ENCODE data around the gene DNAJB9.

DNAJB9 gene

GRCh38 chr7:108526768-108527017 lies 43.0 kb upstream of the DNAJB9 start:
- Histone ChIP-seq H3K27me3 (ENCODE audit: insufficient read depth, poor library complexity, severe bottlenecking) (no peaks in the 10 kb centered on the region), H3K36me3 (ENCODE audit: low read depth) (no peaks in the 10 kb centered on the region), H3K4me3 (ENCODE audit: severe bottlenecking) (peak overlapping the region; percentile 63), H3K27ac (ENCODE audit: poor library complexity, severe bottlenecking) (peak overlapping the region; percentile 75), H3K4me1 (ENCODE audit: insufficient read depth, poor library complexity, severe bottlenecking) (peaks cover 24% of the 10 kb centered on the region), H3K9me3 (ENCODE audit: severe bottlenecking) (no peaks in the 10 kb centered on the region)
- DNase-seq (ENCODE audit: low spot score) = no peak
- no peak for TF ChIP-seq CTCF (IDR thresholded peaks at IDR 0.05; ENCODE audit: poor library complexity, severe bottlenecking)
- ATAC-seq (ENCODE audit: low read depth) = no peak

- Histone ChIP-seq H3K27me3 (ENCODE audit: insufficient read depth, poor library complexity, severe bottlenecking) (no peaks in the 10 kb centered on the region), H3K4me3 (ENCODE audit: severe bottlenecking) (no peak overlapping the region), H3K36me3 (ENCODE audit: low read depth) (no peaks in the 10 kb centered on the region), H3K27ac (ENCODE audit: poor library complexity, severe bottlenecking) (peak overlapping the region; percentile 75), H3K9me3 (ENCODE audit: severe bottlenecking) (no peaks in the 10 kb centered on the region), H3K4me1 (ENCODE audit: insufficient read depth, poor library complexity, severe bottlenecking) (peaks cover 24% of the 10 kb centered on the region)
- TF ChIP-seq CTCF (IDR thresholded peaks at IDR 0.05; ENCODE audit: poor library complexity, severe bottlenecking) = no peak
- no peak for DNase-seq (ENCODE audit: low spot score)
- ATAC-seq (ENCODE audit: low read depth) = peak; percentile 37
Measured at GRCh38 chr7:108528183-108528712, 41.4 kb upstream of the DNAJB9 start.

- H3K36me3 ChIP-seq (ENCODE audit: low read depth) = no peaks in the 10 kb centered on the region
- H3K4me3 ChIP-seq (ENCODE audit: severe bottlenecking) = no peak overlapping the region
- no peaks in the 10 kb centered on the region for H3K9me3 ChIP-seq (ENCODE audit: severe bottlenecking)
- H3K4me1 ChIP-seq (ENCODE audit: insufficient read depth, poor library complexity, severe bottlenecking) = peaks cover 24% of the 10 kb centered on the region
- no peak for TF ChIP-seq CTCF (IDR thresholded peaks at IDR 0.05; ENCODE audit: poor library complexity, severe bottlenecking)
- H3K27ac ChIP-seq (ENCODE audit: poor library complexity, severe bottlenecking) = no peak overlapping the region
- DNase-seq (ENCODE audit: low spot score) = no peak
- no peaks in the 10 kb centered on the region for H3K27me3 ChIP-seq (ENCODE audit: insufficient read depth, poor library complexity, severe bottlenecking)
- no peak for ATAC-seq (ENCODE audit: low read depth)
Measured at GRCh38 chr7:108529341-108529740, 40.3 kb upstream of the DNAJB9 start.

- no peak for TF ChIP-seq CTCF (IDR thresholded peaks at IDR 0.05; ENCODE audit: poor library complexity, severe bottlenecking)
- H3K36me3 ChIP-seq (ENCODE audit: low read depth) = no peaks in the 10 kb centered on the region
- DNase-seq (ENCODE audit: low spot score) (no peak), ATAC-seq (ENCODE audit: low read depth) (no peak)
- H3K27ac ChIP-seq (ENCODE audit: poor library complexity, severe bottlenecking) = no peak overlapping the region
- H3K4me3 ChIP-seq (ENCODE audit: severe bottlenecking) = no peak overlapping the region
- no peaks in the 10 kb centered on the region for H3K9me3 ChIP-seq (ENCODE audit: severe bottlenecking)
- H3K27me3 ChIP-seq (ENCODE audit: insufficient read depth, poor library complexity, severe bottlenecking) = no peaks in the 10 kb centered on the region
- peaks cover under 1% of the 10 kb centered on the region for H3K4me1 ChIP-seq (ENCODE audit: insufficient read depth, poor library complexity, severe bottlenecking)
Measured at GRCh38 chr7:108533712-108534111, 36.0 kb upstream of the DNAJB9 start.

- H3K27me3 ChIP-seq (ENCODE audit: insufficient read depth, poor library complexity, severe bottlenecking) = no peaks in the 10 kb centered on the region
- TF ChIP-seq CTCF (IDR thresholded peaks at IDR 0.05; ENCODE audit: poor library complexity, severe bottlenecking) = no peak
- H3K27ac ChIP-seq (ENCODE audit: poor library complexity, severe bottlenecking) = no peak overlapping the region
- DNase-seq (ENCODE audit: low spot score) (no peak), ATAC-seq (ENCODE audit: low read depth) (no peak)
- no peaks in the 10 kb centered on the region for H3K4me1 ChIP-seq (ENCODE audit: insufficient read depth, poor library complexity, severe bottlenecking)
- no peaks in the 10 kb centered on the region for H3K36me3 ChIP-seq (ENCODE audit: low read depth)
- H3K9me3 ChIP-seq (ENCODE audit: severe bottlenecking) = no peaks in the 10 kb centered on the region
- H3K4me3 ChIP-seq (ENCODE audit: severe bottlenecking) = no peak overlapping the region
Measured at GRCh38 chr7:108535257-108535656, 34.4 kb upstream of the DNAJB9 start.

All from RWPE2 (cell line).